GM12892 (cell line): ENCODE measurements around the gene GLYATL2.

Experiments
- DNase-seq: peaks from one replicate; pipeline ENCODE4 v3.0.0; 2011; ENCODE audit not compliant: insufficient read length
- FAIRE-seq: peaks from 2 replicates; lab custom pipeline; 2011; peaks lifted over from hg19 to GRCh38; lab: Jason Lieb, UNC
- POLR2A ChIP-seq: IDR thresholded peaks from 2 replicates; pipeline ENCODE4 v1.6.1; 2011; ENCODE audit warnings: low read depth, low read length, control low read depth
- POLR2AphosphoS5 ChIP-seq: IDR thresholded peaks from 2 replicates; pipeline ENCODE4 v1.6.1; 2011; ENCODE audit warnings: low read depth, low read length, control low read depth
- TAF1 ChIP-seq: IDR thresholded peaks from 2 replicates; pipeline ENCODE4 v1.6.1; 2011; ENCODE audit warnings: low read depth, mild to moderate bottlenecking, control low read depth, low read length, borderline replicate concordance

GLYATL2 gene

DNA sequence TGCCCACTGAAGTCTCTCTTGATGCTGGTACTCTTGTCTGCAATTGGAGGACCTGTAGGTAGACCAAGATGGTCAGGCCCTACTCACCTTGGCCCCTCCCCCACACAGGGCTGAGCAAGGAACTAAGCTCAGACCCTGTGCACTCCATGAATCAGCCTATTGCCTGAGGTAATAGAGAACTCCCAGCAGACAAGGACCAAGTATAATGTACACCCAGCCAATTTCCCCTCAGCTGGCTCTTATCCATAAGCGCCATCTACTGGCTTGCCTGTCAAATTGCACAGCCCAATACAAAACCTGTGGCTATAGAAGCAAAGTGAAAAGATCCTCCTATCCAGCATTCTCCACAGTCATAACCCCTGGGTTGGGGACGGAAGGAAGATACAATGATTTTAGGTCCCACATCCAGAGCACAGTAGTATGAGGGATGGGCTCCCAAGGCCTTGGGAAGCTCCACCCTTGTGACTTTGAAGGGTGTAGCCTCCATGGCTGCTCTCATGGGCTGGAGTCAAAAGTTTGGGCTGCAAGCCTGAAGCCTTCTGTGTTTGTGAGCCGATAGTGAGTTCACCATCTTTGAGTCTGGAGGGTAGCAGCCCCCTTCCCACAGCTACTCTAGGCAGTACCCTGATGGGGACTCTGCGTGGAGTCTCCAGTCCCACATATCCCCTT, 56.0 kb downstream of the GLYATL2 start:
- DNase-seq, result peak; percentile 1
- TF ChIP-seq POLR2AphosphoS5, result no peak

DNA sequence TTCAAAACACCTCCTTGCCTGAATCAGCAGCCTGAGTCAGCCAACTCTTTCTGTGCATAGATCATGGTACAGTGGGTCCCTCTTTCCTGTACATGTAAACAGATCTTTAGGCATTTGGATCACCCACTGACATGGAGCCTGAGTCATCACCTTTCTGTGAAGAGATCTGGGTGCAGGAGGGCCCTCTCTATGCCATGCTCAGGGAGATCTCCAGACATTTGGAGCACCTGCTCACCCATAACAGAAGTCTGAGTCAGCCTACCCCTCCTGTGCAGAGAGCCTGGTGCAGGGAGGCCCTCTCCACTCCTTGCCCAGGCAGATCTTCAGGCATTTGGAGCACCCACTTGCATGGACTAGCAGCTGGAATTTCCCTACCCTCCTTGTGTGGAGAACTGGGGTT, 56.6 kb downstream of the GLYATL2 start:
- no peak for DNase-seq
- peak; percentile 21 for FAIRE-seq
- TF ChIP-seq TAF1 (no peak), POLR2A (no peak), POLR2AphosphoS5 (no peak)

More for the DNA sequence above, 56.0 kb downstream of the GLYATL2 start:
- FAIRE-seq, result peak; percentile 96

DNA sequence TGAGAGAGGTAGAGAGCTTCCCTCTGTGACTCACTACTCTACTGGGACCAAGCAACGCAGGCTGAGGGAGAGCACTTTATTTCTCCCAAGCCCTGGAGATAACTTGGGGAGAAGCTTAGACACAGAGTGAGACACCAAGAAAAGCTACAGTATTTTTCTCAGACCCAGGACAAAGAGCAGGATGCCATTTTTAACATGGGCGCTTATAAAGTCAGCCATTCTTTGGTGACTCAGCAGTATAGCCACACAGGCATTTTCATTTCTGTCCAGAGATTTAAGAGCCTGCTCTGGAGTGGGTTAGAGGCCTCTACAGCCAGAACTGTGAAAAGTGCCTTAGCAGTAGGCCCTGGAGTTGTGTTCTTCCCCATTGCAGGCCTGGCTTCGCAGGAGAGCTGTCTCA, 57.8 kb downstream of the GLYATL2 start:
- no peak for DNase-seq
- FAIRE-seq, result no peak
- TF ChIP-seq POLR2AphosphoS5 (no peak), TAF1 (no peak), POLR2A (no peak)

DNA sequence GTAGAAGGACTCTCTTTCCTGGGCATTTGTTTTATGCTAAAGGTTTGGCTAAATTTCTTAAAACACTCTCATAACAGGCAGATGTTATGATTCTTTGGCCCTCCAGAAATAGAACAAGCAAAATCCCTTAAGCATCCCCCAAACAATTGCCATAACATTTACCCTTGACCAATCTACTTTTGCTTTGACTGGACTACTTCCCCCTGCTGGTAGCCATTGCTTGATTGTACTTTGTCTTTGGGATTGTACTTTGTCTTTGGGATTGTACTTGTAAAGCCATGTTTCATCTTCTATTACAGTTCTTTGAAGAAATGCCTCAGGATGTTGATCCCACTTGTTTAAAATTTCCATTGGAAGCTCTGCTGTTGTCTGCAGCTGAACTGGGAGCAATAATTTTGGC, 59.5 kb downstream of the GLYATL2 start:
- FAIRE-seq, result no peak
- TF ChIP-seq POLR2A (no peak), POLR2AphosphoS5 (no peak), TAF1 (no peak)
- DNase-seq, result no peak
